SJCRH30 (cell line): ENCODE results near the gene PDZK1IP1. TPM values are rescaled to one million over a fixed set of nuclear protein-coding genes. Genes with fewer than 3 reads are reported as not detected.
"Not testable (repeated sequence)": the region's sequence is repeated elsewhere in the genome, so short reads cannot be mapped to it uniquely, and the experiment has no call there.

Experiments used
- DNase-seq, 2 experiments: peaks; one replicate each; pipeline ENCODE4 v3.0.0-alpha.2; 2015 to 2020
- H3K27ac ChIP-seq: fragments of 250-450 bp; sonication (Bioruptor Pico); 2 replicates; pipeline ENCODE4 v1.5.1; 2020; ENCODE audit warnings: mild to moderate bottlenecking, moderate library complexity
- H3K27me3 ChIP-seq: fragments of 250-450 bp; sonication (Bioruptor Pico); 2 replicates; pipeline ENCODE4 v1.5.1; 2020; ENCODE audit warnings: mild to moderate bottlenecking, moderate library complexity
- H3K36me3 ChIP-seq: fragments of 250-450 bp; sonication (Bioruptor Pico); 2 replicates; pipeline ENCODE4 v1.5.1; 2020; ENCODE audit warnings: mild to moderate bottlenecking, moderate library complexity
- H3K4me1 ChIP-seq: fragments of 250-450 bp; sonication (Bioruptor Pico); 2 replicates; pipeline ENCODE4 v1.5.1; 2020; ENCODE audit warnings: mild to moderate bottlenecking, moderate library complexity
- H3K4me3 ChIP-seq: fragments of 250-450 bp; sonication (Bioruptor Pico); 2 replicates; pipeline ENCODE4 v1.5.1; 2020; ENCODE audit warnings: mild to moderate bottlenecking, moderate library complexity
- H3K9me3 ChIP-seq: fragments of 250-450 bp; sonication (Bioruptor Pico); replicated peaks from 2 replicates; pipeline ENCODE4 v1.5.1; 2020; ENCODE audit warnings: mild to moderate bottlenecking, moderate library complexity
- total RNA-seq: library from RNA; depleted of rRNA; stranded (reverse); fragments of >200 nt; shearing (Covaris generic); gene quantifications from 2 replicates; pipeline ENCODE4 v1.2.3, GENCODE V29; 2014

The PDZK1IP1 gene
- total RNA-seq, 1 experiment from 2014 or later, result not detected

GRCh38 chr1:47164552-47164951 is 25.3 kb downstream of the PDZK1IP1 start:
- Histone ChIP-seq H3K27me3 (no peaks in the 10 kb centered on the region), H3K27ac (no peak overlapping the region), H3K9me3 (no peaks in the 10 kb centered on the region), H3K36me3 (no peaks in the 10 kb centered on the region), H3K4me1 (no peaks in the 10 kb centered on the region), H3K4me3 (no peak overlapping the region)
- DNase-seq, result no peak

DNA sequence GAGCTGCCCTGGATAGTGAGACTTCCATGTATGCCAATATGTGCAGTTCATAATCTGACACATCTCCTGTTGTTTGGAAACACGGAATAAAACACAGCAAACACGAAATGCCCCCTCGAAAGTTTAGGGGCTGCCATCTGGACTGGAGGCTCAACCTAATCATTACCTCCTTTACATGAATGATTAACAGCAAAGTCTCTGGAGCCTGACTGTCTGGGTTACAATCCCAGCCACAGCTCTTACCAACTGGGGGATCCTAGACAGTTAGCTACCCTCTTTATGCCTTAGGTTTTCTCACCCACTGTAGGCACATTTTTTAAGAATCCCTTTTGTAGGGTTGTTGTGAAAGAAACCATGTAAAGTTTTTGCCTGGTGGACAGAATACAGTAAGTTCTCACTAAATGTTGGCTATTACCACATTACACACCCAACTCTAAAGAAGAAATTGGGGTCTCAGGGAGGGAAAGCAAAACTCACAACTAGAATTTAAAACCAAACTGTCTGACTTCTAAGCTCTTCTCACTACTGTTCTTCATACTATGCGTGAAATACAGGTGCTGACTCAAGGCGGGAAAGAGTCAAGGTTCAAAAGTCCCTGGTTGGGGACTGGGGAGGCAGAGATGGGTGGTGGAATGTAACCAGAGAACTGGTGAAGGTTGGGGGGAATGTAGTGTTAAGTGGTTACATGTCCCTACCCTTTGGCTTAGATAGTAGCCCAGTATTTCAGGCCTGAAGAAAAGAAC is 28.4 kb downstream of the PDZK1IP1 start:
- no peak for DNase-seq
- H3K27ac ChIP-seq, result no peak overlapping the region
- H3K9me3 ChIP-seq, result no peaks in the 10 kb centered on the region
- no peaks in the 10 kb centered on the region; the same call in 1 of the 2 replicates for H3K36me3 ChIP-seq
- no peak overlapping the region for H3K4me3 ChIP-seq
- no peaks in the 10 kb centered on the region for H3K4me1 ChIP-seq
- H3K27me3 ChIP-seq, result no peaks in the 10 kb centered on the region

GRCh38 chr1:47160716-47161115 is 29.1 kb downstream of the PDZK1IP1 start:
- Histone ChIP-seq H3K36me3 (no peaks in the 10 kb centered on the region; the same call in 1 of the 2 replicates), H3K4me3 (no peak overlapping the region), H3K4me1 (no peaks in the 10 kb centered on the region), H3K9me3 (no peaks in the 10 kb centered on the region), H3K27me3 (no peaks in the 10 kb centered on the region), H3K27ac (no peak overlapping the region)
- DNase-seq, result no peak

GRCh38 chr1:47157957-47158356 is 31.9 kb downstream of the PDZK1IP1 start:
- H3K27ac ChIP-seq, H3K27me3 ChIP-seq, H3K4me3 ChIP-seq, DNase-seq, H3K36me3 ChIP-seq, H3K9me3 ChIP-seq, H3K4me1 ChIP-seq: not testable (repeated sequence)

DNA sequence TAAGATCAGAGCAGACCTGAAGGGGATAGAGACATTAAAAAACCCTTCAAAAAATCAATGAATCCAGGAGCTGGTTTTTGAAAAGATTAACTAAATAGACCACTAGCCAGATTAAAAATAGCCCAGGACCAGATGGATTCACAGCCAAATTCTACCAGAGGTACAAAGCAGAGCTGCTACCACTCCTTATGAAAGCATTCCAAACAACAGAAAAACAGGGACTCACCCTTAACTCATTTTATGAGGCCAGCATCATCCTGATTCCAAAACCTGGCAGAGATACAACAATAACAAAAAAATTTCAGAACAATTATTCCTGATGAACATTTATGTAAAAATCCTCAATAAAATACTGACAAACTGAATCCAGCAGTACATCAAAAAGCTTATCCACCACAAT is 33.4 kb downstream of the PDZK1IP1 start:
- not testable (repeated sequence) for H3K4me1 ChIP-seq, H3K27me3 ChIP-seq, H3K36me3 ChIP-seq, H3K4me3 ChIP-seq, H3K27ac ChIP-seq, DNase-seq, H3K9me3 ChIP-seq

- peak; percentile 27 to 35 for DNase-seq
- not testable (repeated sequence) for H3K9me3 ChIP-seq, H3K36me3 ChIP-seq, H3K27ac ChIP-seq, H3K27me3 ChIP-seq, H3K4me3 ChIP-seq, H3K4me1 ChIP-seq
Observed at GRCh38 chr1:47149162-47149561, 40.7 kb downstream of the PDZK1IP1 start.

GRCh38 chr1:47147047-47147785 is 42.6 kb downstream of the PDZK1IP1 start:
- H3K27ac ChIP-seq, result no peak overlapping the region
- H3K27me3 ChIP-seq, result no peaks in the 10 kb centered on the region
- H3K4me1 ChIP-seq, result no peaks in the 10 kb centered on the region
- H3K4me3 ChIP-seq, result no peak overlapping the region
- no peak for DNase-seq
- H3K9me3 ChIP-seq, result no peaks in the 10 kb centered on the region
- no peaks in the 10 kb centered on the region for H3K36me3 ChIP-seq

GRCh38 chr1:47146495-47146894 is 43.3 kb downstream of the PDZK1IP1 start:
- H3K9me3 ChIP-seq, H3K36me3 ChIP-seq, H3K27me3 ChIP-seq, H3K4me3 ChIP-seq, H3K27ac ChIP-seq, H3K4me1 ChIP-seq, DNase-seq: not testable (repeated sequence)

DNA sequence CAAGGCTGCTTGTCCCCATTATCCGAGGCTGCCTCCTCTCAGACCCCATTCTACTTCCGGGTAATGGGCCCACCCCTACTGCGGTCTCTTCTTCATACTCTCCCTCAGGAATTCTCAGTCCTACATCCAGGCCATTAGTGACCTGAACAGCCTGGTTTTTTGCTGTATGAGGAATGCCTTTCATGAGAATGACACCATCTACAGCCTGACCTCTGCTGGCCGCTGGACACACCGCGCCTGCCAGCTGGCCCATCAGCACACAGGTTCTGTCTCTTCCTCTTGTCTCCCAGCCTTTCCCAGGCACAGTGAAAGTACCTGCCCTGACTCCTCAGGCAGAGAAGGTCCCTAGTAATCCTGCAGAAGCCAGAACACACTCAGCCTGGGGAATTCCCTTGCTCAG is 46.2 kb downstream of the PDZK1IP1 start:
- peak in 1 of 2 experiments; percentile 9 for DNase-seq
- H3K4me3 ChIP-seq, H3K9me3 ChIP-seq, H3K36me3 ChIP-seq, H3K27ac ChIP-seq, H3K27me3 ChIP-seq, H3K4me1 ChIP-seq: not testable (repeated sequence)

DNA sequence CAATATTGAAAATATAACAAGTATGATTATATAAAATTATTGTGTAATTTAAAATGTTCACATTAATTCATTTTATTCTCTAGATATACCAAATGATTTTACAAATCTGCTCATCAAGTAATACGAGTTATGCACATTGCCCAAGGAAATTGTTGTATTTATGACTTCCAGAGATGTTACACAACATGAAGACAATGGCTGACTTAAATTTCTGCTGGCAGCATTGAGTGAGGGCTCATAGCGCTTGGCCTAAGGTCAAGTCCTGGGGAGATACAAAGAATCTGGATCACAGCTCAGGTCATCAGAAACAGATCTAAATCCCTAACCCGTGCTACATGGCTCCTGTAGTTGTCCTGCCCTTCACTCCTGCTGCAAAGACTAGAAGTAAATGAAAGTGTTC is 49.5 kb downstream of the PDZK1IP1 start:
- DNase-seq, H3K27me3 ChIP-seq, H3K9me3 ChIP-seq: not testable (repeated sequence)

GRCh38 chr1:47137925-47138615 is 51.8 kb downstream of the PDZK1IP1 start:
- no peaks in the 10 kb centered on the region for H3K4me1 ChIP-seq
- no peak overlapping the region for H3K4me3 ChIP-seq
- H3K27ac ChIP-seq, result no peak overlapping the region
- no peaks in the 10 kb centered on the region for H3K36me3 ChIP-seq
- peaks cover 3% of the 10 kb centered on the region; the same call in 1 of the 2 replicates for H3K9me3 ChIP-seq
- H3K27me3 ChIP-seq, result no peaks in the 10 kb centered on the region
- no peak for DNase-seq

More for the DNA sequence above, 49.5 kb downstream of the PDZK1IP1 start:
- not testable (repeated sequence) for H3K27ac ChIP-seq, H3K4me1 ChIP-seq, H3K36me3 ChIP-seq, H3K4me3 ChIP-seq

GRCh38 chr1:47137198-47137597 is 52.6 kb downstream of the PDZK1IP1 start, which contains the start of gene CYP4A22:
TSS of gene CYP4A22 (plus strand) at chr1:47137441. CDS start at chr1:47137486, 45 bp downstream.
- H3K4me1 ChIP-seq, result no peaks in the 10 kb centered on the region
- H3K4me3 ChIP-seq, result no peak within 1 kb of the TSS
- no peaks in the 10 kb centered on the region for H3K27me3 ChIP-seq
- DNase-seq, result no peak
- no peaks in the 10 kb centered on the region for H3K36me3 ChIP-seq
- peaks cover 3% of the 10 kb centered on the region; the same call in 1 of the 2 replicates for H3K9me3 ChIP-seq
- no peak within 1 kb of the TSS for H3K27ac ChIP-seq
